Activated CD4-positive, alpha-beta T cell treated with anti-CD3 and anti-CD28 coated beads for 4 hours (primary cell): ENCODE data around the gene GATC.
"Not testable (repeated sequence)": the region's sequence is repeated elsewhere in the genome, so short reads cannot be mapped to it uniquely, and the experiment has no call there.

Experiments
- DNase-seq, 2 donors: peaks; one replicate each; pipeline ENCODE4 v3.0.0-alpha.2; 2020

GATC gene

DNA sequence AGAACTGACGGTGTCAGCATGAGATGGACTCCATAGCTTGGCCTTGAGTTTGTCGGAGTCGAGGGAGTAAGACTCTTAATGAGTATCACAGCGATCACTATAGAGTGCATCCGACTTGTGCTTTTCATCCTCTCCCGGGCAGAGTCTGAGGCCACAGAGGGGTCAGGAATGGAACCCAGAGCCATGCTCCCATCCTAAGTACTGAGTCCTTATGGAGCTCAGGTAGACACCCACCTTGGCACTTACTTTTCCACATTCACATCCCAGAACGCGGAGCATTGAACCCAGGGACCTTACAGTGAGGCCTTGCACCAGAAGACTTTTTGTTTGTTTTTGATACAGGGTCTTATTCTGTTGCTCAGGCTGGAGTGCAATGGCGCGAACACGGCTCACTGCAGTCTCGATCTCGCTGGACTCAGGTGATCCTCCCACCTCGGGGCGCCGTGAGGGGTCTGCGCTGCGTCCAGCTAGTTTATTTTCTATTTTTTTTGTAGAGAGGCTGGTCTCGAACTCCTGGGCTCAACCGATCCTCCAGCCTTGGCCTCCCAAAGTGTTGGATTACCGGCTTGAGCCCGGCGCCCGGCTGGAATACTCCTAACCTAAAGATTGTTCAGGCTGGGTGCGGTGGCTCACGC lies 24.0 kb downstream of the GATC start:
- no peak for DNase-seq

DNA sequence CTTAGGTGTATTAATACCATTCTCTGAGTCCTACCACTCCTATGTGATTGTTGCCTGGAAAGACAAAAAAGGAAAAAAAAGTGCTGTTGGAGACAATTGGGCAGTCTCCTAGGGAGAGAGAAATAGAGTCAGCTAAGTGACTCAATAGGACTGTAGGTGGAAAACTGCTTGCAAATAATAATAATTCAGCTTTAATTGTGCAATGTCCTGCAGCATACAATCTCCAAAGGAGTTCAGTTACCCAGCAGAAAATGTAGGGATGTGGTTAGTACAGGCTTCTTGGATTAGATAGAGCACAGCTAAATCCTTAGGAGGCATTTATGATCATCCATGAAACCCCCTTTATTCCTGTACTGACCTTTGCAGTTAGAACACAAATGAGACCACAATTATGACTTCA lies 26.3 kb downstream of the GATC start:
- DNase-seq: no peak

DNA sequence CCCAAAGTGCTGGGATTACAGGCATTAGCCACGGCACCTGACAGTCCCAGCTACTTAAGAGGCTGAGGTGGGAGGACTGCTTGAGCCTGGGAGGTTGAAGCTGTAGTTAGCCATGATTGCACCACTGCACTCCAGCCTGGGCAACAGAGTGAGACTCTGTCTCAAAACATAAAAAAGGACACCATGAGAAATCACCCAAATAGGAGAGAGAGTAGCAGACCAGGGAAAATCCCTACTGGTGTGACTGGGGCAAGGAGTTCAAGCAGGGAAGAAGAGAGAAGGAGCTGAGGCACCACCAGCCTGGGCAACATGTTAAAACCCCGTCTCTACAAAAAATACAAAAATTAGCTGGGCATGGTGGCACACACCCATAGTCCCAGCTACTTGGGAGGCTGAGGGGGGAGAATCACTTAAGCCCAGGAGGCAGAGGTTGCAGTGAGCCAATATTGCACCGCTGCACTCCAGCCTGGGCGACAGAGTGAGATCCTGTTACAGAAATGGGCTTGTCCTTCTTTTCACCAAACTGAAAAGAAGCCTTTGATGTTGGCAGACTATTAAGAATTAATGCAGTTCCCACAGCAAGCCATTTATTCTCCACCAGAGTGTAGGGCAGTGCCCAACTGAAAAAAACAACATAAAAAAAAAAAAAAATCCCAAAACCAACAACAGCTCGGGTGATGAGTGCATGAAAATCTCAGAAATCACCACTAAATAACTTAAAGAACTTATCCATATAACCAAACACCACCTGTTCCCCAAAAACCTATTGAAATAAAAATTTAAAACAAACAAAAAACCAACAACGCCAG lies 27.8 kb downstream of the GATC start:
- no peak for DNase-seq

DNA sequence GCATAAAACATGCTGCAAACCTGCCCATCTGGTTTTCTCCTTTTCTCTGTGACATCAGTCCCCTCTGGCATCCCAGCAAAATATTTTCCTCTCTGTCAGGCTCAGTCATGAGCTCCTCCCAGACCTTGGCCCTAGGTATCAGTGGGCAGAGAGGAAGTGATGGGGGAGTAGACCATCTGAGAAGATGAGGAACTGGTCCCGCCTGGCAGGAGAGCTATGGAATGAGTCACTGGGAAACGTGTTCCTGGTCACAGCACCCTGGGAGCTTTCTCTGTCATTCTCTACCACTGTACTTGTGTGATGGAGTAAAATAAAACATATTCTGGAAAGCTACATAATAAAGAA lies 28.3 kb downstream of the GATC start:
- DNase-seq: no peak

DNA sequence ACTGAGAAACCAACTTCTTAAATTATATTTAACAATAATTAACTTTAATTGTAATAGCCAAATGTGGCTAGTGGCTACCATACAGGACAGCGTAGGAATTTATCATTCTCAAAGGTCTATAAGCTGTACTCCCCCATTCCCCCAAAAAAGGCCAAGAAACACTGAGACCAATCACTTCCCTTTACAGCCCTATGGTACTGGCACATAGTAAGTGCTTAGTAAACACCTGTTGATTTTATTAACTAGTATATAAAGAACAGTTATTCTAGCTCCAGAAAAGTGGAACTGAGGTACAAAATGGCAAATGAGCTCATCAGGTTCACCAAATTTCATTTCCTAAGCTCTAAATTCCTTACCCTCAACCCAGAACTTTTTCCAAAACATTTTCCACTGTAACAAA lies 29.4 kb downstream of the GATC start:
- DNase-seq: no peak

DNA sequence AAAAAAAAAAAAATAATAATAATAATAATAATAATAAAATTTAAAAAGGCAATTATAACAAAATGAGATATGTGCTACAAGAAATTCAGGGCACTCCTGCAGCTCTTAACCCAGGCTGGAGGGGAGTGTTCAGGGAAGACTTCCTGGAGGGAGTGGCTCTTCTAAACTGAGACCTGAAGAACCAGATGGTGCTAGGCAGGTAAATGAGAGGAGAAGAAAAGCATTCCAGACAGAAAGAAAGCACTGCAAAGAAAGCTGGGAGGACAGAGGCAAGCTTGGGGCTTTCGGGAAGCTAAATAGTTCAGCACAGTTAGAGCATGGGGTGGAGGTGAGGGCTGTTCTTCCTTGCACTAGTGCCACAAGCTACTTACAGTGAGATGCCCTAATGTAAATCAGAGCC lies 33.2 kb downstream of the GATC start:
- DNase-seq: no peak

DNA sequence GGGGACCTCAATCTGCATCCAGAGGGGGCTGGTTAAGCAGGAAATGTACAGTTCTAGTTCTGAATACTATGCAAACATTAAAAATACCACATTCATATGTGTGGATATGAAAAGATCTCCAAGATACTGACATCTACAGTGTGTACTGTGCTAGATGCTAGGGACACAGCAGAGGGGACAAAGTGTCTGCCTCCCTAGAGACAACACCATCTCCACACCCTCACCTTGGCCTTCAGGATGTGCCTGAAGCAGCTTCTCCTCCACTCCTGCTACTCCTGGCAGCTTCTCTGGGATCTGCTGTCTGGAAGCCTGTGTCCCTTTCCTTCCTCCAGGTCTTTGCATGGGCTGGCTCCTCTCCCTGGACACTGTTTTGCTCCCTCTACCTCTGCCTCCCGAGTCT lies 34.0 kb downstream of the GATC start:
- no peak for DNase-seq

DNA sequence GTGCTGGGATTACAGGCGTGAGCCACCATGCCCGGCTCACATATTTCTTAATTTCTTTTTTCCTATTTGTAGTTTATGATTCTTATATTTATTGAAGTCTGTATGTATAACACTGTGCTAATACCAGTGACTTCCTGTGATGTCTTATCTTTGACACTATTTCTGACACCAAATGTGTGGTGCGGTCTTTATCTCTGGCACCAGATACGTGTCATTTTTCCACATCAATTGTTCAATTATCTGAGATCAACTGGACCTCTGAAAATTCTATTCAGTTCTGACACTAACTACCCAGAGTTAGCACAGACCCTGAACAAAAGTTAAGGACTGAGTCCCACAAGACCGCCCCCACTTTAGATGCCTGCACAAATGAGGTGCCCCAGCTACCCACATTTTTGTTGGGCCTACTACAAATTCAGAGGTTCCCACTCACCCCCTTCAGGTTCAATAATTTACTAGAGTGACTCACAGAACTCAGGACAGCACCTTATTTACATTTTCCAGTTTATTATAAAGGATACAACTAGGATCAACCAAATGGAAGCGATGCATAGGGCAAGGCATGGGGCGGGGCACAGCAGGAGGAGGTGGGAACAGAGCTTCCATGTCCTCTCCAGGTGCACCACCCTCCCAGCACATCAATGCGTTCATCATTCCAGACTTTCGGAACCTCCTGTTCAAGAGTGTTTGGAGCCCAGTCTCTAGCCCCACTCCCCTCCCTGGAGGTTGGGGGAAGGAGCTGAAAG lies 35.0 kb downstream of the GATC start:
- no peak for DNase-seq

DNA sequence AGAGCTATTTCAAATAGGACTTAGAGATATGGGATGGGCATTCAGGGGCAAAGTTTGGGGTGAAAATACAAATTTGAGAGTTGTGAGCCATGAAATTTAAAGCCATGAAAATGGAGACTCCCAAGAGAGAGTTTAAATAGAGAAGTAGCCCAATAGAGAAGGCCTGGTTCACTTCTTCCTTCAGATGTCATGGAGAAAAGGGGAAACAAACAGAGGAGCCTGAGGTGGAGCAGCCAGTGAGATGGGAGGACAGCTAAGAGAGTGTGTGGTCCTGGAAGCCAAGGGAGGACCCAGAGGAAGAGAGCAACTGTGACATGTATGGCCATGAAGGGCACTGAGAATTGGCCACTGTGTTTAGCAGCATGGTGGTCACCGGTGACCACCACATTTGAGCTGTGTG lies 37.4 kb downstream of the GATC start:
- no peak for DNase-seq

DNA sequence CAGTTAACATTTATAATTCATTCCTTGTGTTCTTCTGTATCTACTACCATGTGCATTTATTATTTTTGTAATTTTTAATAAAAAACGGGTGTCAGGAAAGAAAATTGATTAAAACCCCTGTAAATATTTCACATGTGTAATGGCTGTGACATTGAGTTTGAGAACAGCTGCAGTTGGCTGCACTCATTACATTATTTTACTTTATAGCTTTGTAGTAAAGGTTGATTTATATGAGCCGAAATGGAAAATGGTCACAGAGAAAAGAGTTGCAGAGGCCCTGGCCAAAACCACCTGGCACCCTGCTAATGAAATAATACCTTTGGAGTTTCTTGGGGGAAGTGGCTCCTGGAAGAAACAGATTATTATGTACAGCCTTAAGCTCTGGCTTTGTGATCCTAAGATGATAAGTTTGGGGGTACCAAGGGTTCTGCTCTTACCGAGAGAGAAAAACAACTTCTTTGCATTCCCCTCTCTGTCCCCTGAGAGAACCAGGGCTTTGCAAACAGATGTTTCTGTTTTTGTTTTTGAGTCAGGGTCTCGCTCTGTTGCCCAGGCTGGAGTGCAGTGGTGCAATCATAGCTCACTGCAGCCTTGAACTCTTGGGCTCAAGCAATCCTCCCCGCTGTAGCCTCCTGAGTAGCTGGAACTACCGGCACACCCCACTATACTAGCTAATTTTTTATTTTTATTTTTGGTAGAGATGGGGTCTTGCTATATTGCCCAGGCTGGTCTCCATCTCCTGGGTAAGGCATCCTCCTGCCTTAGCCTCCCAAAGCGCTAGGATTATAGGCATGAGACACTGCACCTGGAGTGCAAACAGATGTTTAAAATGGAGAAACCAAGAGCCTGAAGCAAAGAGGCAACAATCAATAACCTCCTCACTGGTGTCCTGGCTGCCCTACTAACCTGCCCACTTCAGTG lies 40.0 kb downstream of the GATC start:
- DNase-seq: no peak

DNA sequence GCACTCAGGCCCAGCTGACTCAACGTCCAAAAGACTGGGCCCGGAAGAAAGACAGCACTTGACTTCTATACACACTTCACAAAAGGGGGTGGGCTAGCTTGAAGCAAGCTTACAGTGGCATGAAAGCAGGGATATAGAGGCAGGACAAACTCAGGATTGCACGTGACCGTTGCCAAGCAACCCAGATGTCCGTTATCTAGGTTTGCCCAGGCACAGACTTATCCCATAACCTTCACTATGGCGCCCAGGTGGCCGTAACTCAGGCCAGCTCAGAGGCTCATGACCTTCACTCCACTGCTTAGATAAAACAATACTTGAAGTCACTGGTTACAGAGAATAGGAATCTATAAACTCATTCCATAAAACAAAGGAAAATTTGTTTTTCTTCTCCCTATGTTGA lies 41.3 kb downstream of the GATC start:
- not testable (repeated sequence) for DNase-seq

DNA sequence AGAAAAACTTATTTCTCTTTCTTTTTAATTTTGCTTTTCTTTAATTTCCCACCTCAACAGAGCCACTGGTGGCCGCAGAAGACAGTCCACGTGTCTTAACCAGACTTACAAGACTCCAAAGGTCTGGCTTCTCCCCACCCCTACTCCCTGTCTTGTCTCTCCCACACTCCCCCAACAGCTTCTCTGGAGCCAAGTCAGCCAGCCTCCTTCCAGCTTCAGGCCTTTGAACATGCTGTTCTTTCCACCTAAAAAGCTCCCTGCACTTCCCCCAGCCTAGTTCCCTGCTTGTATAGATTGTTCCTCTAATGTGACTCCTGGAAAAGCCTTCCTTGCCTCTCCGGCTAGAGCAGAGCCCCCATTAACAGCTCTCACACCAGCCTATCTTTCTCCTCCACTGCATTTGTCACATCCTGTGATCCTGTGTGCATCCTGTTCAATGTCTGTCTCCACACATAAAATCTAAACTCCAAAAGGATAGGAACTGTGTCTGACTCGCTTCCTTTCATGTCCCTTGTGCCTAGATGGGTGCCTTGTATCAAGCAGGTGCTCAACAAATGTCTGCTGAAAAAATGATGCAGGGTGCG lies 41.9 kb downstream of the GATC start:
- no peak for DNase-seq

DNA sequence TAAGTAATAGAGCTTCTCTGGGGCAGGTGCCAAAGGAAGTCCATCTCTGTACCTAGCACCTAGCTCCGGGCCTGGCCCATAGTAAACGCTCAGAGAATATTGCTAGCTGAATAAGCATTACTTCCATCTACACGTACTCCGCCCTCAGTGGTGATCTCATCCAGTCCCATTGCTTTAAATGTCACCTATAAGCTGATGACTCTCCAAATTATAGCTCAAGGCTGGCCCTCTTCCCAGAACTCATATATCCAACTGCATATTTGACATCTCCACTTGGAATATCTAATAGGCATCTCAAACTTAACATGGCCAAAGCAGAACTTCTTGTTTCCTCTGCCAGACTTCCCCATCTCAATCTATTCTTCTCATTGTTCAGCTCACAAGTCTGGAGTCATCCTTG lies 42.8 kb downstream of the GATC start:
- DNase-seq: no peak

DNA sequence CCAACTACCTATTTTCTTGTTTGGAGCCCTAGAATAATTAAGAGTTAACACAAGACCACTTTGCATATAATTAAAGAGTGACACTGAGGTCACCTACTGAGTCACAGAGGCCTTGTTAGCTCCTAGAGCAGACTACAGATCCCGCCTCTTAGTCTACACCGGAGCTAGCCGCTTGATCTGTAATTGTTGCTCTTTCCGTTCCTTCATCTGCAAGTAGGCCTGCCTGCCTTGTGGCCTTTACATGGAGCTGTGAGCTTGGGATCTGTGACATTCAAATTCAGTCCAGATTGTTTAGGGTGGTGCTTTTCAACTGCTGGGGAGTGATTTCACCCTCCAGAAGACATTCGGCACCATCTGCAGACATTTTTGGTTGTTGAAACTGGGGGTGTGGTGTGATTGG lies 44.1 kb downstream of the GATC start:
- DNase-seq: no peak

DNA sequence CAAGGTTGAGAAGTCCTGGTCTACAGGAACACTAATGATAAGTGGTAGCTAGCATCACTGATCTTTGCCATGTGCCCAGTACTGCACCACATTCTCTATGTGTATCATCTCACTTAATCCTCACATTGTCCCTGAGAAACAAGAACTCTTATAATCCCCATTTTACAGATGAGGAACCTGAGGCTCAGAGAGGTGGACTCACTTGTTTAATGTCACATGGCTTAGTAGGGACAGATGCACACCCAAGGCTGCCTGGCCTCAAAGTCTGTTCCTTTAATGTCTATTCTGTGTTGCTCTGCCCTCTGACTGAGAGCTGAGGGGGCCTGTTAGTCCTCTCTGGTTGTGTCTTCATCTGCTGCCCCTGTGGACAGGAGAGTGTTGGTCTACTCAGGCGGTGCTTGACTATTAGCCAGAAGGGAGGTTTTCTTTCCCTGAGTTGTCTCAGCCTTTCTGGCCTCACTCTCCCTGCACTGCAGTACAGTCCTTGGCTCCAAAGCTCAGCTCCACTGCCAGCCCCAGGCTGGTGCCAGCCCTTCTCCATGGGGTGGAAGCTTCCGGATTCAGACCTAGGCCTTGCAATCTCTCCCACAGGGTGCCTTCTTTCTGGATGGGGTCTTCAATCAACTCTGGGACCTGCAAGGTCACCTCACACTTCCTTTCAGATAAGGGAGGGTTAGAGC lies 44.7 kb downstream of the GATC start:
- no peak for DNase-seq

DNA sequence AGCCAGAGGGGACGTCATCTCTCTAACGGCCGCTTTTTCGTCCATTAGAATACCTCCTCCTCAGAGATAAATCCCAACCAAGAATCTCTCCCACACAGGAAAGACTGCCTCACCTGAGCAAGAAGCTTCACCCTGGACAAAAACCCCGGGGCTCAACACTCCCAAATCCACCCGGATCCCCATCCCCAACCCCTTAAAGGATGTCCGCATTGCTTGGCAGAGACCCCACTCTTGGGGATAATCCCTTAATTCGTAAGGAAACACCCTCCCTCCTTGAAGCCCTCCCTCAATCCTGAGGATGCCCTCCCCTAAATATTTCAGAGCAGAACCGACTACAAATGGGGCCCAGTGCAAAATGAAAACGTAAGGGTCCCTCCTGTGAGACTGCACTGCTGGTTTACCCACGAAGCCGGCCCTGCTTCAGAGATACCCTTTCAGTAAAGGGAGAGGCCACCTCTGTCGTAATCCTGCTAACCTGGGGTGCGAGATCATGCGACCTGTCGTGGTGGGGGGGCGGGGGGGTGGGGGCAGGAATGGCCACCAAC lies 49.0 kb downstream of the GATC start:
- no peak for DNase-seq

DNA sequence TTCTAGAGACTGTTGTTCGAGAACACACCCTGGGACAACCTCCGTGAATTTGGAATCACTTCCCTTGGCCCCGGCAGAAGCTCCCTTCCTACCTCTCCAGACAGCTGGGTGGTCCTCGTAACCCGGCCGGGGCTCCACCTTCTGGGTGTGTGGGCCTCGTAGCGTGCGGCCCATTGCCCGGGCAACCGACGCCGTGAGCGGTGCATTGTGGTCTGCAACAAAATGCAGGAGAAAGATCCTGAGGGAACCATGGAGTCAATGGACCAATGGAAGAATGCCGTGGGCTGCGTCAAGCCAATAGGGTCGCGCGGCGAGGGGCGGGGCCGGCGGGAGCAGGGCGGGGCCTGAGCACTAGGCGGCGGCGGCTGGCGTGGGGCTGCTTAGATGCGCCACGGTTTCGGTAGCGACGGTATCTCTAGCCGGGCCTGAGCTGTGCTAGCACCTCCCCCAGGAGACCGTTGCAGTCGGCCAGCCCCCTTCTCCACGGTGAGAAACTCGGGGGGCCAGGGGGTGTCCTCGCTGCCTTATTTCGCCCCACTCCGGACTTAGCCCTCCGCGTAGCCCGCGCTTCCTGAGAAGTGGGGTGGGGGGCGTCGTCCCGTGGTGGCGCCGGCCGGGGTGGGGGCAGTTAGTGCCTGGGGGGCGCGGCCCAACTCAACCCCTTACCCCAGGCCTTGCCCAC lies 49.6 kb downstream of the GATC start, which contains the start of gene DYNLL1:
Gene DYNLL1, plus strand, starts transcription at position 383 of the 682 bp plus-strand sequence. CDS start 309 bp downstream, outside the sequence.
- DNase-seq: peak; percentile 94 to 97

DNA sequence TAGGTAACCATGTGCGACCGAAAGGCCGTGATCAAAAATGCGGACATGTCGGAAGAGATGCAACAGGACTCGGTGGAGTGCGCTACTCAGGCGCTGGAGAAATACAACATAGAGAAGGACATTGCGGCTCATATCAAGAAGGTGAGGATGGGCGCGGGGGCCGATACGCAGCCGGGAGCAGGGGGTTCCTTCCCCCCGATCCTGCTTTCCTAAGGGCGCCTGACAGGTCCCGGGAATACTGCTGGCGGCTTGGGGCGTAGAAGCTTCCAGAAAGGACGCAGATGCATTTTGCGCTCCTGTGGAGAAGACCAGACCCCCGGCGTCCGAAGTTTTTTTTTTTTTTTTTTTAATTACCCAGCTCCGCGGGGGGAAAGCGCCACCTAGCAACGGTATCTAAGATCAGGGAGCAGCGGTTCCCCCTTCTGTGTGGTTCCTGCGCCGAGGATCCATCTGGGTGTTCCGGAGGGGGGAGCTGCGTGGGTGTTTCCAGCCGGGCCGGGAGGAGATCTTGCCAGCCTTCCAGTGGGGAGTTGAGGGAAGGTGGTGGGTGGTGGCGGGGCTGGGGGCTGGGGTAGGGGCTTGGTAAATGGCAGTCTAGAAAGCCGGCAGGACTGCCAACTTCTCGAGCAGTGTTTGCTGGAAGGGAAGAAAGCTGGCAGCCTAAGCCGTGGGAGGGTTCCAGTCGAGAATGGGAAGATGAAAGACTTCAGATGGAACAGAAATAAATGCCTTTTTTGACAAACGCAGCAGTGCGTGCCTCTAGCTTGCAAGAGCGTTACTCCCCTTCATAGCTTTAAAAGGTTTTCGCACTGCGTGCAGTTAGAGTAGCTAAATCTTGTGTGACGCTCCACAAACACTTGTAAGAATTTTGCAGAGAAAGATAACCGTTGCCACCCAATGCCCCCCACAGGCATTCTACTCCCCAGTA lies 50.4 kb downstream of the GATC start:
- DNase-seq: peak; percentile 48 to 49

DNA sequence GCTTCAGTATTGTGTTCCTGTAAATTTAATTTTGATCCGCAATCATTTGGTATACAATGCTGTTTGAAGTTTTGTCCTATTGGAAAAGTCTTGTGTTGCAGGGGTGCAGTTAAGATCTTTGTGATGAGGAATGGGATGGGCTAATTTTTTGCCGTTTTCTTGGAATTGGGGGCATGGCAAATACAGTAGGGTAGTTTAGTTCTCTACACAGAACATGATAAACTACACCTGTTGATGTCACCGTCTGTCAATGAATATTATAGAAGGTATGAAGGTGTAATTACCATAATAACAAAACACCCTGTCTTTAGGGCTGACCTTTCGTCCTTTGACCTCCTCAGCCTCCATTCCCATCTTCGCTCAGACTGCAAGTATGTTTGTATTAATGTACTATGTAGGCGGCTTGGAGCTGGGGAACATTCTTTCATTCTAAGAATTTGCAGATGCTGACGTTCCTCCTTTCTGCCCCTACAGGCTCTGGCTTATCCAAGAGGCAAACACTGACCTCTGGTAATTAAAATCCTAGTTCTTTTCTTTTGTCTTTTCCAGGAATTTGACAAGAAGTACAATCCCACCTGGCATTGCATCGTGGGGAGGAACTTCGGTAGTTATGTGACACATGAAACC lies 51.4 kb downstream of the GATC start:
- DNase-seq: no peak
